GM06990 (cell line): ENCODE results near the gene PPP1R16B.

Experiments used
- DNase-seq: peaks from one replicate; pipeline ENCODE4 v3.0.0-alpha.2; 2011; ENCODE audit not compliant: insufficient read length; ENCODE audit errors: extremely low read depth
- H3K27me3 ChIP-seq: replicated peaks from 2 replicates; pipeline ENCODE4 v1.6.0; 2011; ENCODE audit warnings: low read length; ENCODE audit not compliant: control insufficient read depth, insufficient read depth
- H3K36me3 ChIP-seq: 2 replicates; pipeline ENCODE4 v1.5.1; 2011; ENCODE audit warnings: low read length; ENCODE audit not compliant: control insufficient read depth, insufficient read depth
- H3K4me3 ChIP-seq: replicated peaks from 2 replicates; pipeline ENCODE4 v1.5.1; 2011; ENCODE audit warnings: low read depth, mild to moderate bottlenecking, control low read depth, low read length
- TF ChIP-seq, protein P1 (sequence below): IDR thresholded peaks from 2 replicates; pipeline ENCODE4 v1.5.1; 2011; ENCODE audit warnings: low read length, control low read depth, mild to moderate bottlenecking, inconsistent platforms; ENCODE audit not compliant: insufficient read depth, poor library complexity, severe bottlenecking

The PPP1R16B gene

DNA sequence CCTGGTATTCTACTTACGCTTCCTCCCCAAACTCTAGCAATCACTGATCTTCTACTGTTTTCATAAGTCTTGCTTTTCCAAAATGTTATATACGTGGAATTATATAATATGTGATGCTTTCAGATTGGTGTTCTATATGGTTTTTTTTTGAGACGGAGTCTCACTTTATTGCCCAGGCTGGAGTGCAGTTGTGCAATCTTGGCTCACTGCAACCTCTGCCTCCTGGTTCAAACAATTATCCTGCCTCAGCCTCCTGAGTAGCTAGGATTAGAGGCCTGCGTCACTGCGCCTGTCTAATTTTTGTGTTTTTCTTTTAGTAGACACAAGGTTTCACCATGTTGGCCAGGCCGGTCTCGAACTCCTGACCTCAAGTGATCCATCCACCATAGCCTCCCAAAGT is 109.9 kb downstream of the PPP1R16B start:
- Histone ChIP-seq H3K4me3 (no peak overlapping the region), H3K36me3 (peaks cover 37% of the 10 kb centered on the region), H3K27me3 (no peaks in the 10 kb centered on the region)
- no peak for DNase-seq
- TF ChIP-seq, protein P1, sequence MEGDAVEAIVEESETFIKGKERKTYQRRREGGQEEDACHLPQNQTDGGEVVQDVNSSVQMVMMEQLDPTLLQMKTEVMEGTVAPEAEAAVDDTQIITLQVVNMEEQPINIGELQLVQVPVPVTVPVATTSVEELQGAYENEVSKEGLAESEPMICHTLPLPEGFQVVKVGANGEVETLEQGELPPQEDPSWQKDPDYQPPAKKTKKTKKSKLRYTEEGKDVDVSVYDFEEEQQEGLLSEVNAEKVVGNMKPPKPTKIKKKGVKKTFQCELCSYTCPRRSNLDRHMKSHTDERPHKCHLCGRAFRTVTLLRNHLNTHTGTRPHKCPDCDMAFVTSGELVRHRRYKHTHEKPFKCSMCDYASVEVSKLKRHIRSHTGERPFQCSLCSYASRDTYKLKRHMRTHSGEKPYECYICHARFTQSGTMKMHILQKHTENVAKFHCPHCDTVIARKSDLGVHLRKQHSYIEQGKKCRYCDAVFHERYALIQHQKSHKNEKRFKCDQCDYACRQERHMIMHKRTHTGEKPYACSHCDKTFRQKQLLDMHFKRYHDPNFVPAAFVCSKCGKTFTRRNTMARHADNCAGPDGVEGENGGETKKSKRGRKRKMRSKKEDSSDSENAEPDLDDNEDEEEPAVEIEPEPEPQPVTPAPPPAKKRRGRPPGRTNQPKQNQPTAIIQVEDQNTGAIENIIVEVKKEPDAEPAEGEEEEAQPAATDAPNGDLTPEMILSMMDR, result no peak

DNA sequence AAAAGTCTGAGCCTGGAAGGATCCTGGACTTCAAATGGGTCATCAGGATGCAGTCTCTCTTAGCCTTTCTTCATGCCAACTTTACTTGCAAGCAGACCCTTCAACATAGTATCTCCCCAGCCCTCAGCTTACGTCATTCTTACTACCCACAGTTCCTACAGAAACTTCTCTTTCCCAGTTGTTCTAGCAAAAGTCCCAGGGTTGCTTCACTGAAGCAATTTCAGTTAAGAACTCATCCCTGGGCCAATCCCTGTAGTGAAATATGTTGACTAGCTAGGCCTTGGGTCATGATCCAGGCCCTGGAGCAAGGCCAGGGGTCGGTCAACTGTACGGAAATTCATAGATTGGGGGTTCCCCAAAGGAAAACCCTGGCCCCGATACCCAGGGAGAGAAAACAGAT is 112.2 kb downstream of the PPP1R16B start:
- H3K27me3 ChIP-seq, result no peaks in the 10 kb centered on the region
- no peak for DNase-seq
- peaks cover 41% of the 10 kb centered on the region for H3K36me3 ChIP-seq
- TF ChIP-seq, protein P1, result no peak
- no peak overlapping the region for H3K4me3 ChIP-seq

DNA sequence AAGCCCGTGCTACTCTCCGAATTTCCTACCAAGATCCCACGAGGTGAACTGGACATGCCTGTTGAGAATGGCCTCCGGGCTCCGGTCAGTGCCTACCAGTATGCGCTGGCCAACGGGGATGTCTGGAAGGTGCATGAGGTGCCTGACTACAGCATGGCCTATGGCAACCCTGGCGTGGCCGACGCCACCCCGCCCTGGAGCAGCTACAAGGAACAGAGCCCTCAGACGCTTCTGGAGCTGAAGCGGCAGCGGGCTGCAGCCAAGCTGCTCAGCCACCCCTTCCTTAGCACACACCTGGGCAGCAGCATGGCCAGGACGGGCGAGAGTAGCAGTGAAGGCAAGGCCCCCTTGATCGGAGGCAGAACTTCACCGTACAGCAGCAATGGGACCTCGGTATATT is 112.7 kb downstream of the PPP1R16B start:
- peaks cover 41% of the 10 kb centered on the region for H3K36me3 ChIP-seq
- no peak for DNase-seq
- TF ChIP-seq, protein P1, result no peak
- no peak overlapping the region for H3K4me3 ChIP-seq
- H3K27me3 ChIP-seq, result no peaks in the 10 kb centered on the region

DNA sequence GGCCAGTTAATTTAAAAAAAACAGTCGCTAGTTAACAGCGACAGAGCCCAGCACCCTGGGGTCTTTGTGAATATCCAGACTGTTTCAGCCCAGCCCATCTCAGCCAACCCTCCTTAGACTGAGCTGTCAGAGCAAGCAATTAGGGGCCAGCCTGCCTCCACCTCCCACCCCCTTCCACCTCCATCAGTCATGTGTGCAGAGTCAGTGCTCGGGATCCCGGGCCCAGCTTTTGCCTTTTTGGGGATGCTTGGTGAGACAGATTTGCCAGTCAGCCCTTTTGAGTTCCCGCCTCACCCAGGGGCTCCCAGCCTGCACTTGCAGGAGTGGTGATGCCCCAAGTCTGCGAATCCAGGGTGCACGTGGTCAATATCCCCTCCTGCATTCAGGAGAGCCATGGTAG is 114.2 kb downstream of the PPP1R16B start:
- TF ChIP-seq, protein P1, result no peak
- H3K4me3 ChIP-seq, result no peak overlapping the region
- H3K36me3 ChIP-seq, result peaks cover 31% of the 10 kb centered on the region
- no peak for DNase-seq
- H3K27me3 ChIP-seq, result no peaks in the 10 kb centered on the region

DNA sequence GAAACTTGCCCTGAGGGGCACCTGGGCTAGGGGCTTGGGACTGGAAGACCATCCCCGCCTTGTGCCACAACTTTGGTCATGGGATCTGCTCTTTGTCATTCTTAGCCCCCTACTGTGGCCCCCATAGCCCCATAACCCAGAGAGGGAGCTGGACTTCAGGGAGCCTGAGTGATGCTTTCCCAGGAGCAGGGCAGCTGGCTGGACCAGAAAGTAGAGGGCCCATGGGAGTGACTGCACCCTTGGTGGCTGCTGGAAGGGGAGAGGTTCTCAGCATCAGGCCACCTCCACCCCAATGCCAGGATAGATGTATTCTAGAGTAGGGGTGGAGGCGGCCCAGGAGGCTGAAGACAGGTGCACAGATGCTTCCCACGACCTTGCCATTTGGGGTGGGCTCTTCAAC is 114.9 kb downstream of the PPP1R16B start:
- TF ChIP-seq, protein P1, result no peak
- no peak overlapping the region for H3K4me3 ChIP-seq
- H3K27me3 ChIP-seq, result no peaks in the 10 kb centered on the region
- H3K36me3 ChIP-seq, result peaks cover 30% of the 10 kb centered on the region
- no peak for DNase-seq

DNA sequence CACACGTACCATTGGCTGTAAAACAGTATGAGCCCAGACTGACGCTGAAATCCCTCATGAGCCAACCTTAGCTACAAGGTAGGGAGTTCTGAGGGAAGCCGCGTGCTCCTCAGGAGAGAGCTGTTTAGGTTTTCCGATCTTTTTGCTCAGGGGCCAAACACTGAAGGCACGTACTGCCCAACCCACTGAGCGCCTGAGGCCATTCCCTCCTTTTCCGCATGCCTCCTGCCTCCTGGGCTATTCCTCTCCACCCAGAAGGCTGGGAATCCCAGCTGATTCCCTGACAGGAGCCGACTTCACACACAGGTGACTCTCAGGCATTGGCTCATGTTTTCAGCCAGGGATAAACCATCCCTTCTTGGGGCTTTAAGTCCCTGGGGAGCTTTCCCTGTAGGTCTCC is 115.4 kb downstream of the PPP1R16B start:
- H3K36me3 ChIP-seq, result peaks cover 26% of the 10 kb centered on the region
- H3K4me3 ChIP-seq, result no peak overlapping the region
- H3K27me3 ChIP-seq, result no peaks in the 10 kb centered on the region
- DNase-seq, result no peak
- TF ChIP-seq, protein P1, result no peak
